OCI-LY7 (cell line): ENCODE measurements around the gene TGFBR1.

ENCODE experiments used
- CTCF ChIP-seq: fragments of 200-600 bp; sonication (generic); conservative IDR thresholded peaks from 2 replicates; pipeline ENCODE4 v1.5.1; 2014; ENCODE audit warnings: mild to moderate bottlenecking, antibody characterized with exemption, low read length, moderate library complexity, mixed read lengths
- EZH2phosphoT487 ChIP-seq: fragments of 200-600 bp; sonication (generic); IDR thresholded peaks from 2 replicates; pipeline ENCODE4 v1.6.1; 2018; ENCODE audit warnings: low read depth, borderline replicate concordance, mild to moderate bottlenecking, mixed run types, antibody characterized with exemption, low read length, moderate library complexity, mixed read lengths

DNA sequence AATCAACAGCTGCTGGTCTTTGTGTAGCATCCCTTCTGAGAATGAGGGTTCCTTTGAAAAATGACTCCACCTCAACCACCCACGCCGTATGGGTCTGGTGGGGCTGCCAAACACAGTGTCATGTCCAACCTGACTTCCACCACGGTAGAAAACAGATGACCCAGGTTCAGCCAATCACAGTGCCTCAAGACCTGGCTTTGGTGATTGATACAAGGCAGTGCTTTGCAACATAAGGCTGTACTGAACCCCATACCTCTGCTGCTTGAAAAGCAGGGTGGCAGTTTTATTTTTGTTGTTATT is 11.5 kb upstream of the TGFBR1 start:
- no peak for TF ChIP-seq CTCF
- TF ChIP-seq EZH2phosphoT487 = no peak
